HG03378 (cell line): ENCODE data around the gene SPHK2.
"Not testable (repeated sequence)": the region's sequence is repeated elsewhere in the genome, so short reads cannot be mapped to it uniquely, and the experiment has no call there.

Experiments
- ATAC-seq: cut with Tn5 transposase; IDR thresholded peaks from one replicate; pipeline ENCODE4 v1.9.1; 2021; ENCODE audit warnings: mild to moderate bottlenecking, moderate library complexity; ENCODE audit not compliant: unreplicated experiment

Gene SPHK2

DNA sequence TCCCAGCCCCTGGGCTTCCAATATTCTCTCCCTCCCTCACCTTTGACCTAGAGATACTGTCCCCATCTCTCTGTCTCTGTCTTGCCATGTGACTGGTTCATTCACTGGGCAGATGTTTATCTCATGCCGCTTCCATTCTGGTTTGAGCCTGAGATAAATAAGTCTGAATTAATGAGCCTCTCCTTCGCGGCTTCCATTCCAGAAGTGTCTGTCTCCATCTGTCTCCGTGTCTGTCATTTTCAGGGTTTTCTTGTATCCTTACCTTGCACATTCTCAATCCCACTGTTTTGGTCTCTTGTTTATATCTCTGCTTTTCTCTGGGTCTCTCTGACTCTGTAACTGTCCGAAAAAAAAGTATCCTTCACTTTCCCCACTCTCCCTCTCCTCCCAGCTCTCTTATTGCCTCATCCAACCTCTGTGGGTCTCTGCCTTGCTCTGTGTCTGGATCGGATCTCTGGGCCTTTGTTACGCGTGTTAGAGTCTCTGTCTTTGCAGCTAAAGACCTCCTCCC is 4.3 kb downstream of the SPHK2 start:
- ATAC-seq: no peak

- ATAC-seq: no peak
These were observed 4.8 kb downstream of the SPHK2 start for GRCh38 chr19:48624067-48624594.

DNA sequence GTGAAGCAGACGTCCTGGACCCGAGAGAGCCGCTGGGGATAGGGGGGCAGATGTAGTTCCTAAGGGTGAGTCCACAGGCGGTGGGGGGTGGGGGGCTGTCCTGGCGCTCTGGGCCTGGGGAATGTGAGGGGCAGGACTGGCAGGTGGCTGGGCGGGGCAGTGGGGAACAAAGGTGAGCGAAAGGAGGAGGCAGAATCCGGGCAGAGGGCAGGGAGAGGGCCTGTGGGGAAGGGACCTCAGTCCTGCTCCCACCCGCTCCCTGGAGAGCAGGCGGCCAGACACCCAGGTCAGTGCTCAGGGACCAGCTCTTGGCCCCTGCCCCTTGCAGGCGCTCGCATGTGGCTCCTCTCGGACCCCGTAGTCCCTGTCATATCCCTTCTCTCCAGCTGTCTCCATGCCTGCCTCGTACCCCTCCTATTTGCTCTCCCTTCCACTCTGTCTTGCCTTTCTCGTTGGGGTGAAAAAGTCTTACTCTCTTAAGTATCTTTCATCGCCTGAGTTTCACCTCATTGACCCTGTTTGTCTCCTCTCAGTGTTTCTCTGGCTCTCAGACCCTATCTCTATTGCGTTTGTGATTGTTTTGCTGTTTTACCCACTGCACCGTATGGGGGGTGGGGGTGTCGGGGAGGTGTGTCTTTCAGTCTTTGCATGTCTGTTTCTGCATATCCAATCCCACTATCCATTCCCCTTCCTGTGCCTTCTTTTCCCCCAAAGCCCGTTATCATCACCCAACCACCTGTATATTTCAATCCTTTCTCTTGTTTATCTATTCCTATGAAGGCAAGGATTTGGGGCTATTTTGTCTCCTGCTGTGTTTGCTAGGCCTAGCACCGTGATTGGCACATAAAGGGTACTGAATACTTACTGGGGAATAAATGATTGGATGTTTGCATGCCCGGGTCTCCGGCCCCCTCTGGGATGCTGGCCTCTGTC is 5.8 kb downstream of the SPHK2 start:
- ATAC-seq: no peak

DNA sequence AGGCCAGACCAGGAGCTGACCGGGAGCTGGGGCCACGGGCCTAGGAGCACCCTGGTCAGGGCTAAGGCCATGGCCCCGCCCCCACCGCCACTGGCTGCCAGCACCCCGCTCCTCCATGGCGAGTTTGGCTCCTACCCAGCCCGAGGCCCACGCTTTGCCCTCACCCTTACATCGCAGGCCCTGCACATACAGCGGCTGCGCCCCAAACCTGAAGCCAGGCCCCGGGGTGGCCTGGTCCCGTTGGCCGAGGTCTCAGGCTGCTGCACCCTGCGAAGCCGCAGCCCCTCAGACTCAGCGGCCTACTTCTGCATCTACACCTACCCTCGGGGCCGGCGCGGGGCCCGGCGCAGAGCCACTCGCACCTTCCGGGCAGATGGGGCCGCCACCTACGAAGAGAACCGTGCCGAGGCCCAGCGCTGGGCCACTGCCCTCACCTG is 6.6 kb downstream of the SPHK2 start:
- no peak for ATAC-seq

- no peak for ATAC-seq
These were observed 8.0 kb downstream of the SPHK2 start for GRCh38 chr19:48627201-48627864.

- no peak for ATAC-seq
These were observed 8.6 kb downstream of the SPHK2 start for GRCh38 chr19:48627865-48628314.

DNA sequence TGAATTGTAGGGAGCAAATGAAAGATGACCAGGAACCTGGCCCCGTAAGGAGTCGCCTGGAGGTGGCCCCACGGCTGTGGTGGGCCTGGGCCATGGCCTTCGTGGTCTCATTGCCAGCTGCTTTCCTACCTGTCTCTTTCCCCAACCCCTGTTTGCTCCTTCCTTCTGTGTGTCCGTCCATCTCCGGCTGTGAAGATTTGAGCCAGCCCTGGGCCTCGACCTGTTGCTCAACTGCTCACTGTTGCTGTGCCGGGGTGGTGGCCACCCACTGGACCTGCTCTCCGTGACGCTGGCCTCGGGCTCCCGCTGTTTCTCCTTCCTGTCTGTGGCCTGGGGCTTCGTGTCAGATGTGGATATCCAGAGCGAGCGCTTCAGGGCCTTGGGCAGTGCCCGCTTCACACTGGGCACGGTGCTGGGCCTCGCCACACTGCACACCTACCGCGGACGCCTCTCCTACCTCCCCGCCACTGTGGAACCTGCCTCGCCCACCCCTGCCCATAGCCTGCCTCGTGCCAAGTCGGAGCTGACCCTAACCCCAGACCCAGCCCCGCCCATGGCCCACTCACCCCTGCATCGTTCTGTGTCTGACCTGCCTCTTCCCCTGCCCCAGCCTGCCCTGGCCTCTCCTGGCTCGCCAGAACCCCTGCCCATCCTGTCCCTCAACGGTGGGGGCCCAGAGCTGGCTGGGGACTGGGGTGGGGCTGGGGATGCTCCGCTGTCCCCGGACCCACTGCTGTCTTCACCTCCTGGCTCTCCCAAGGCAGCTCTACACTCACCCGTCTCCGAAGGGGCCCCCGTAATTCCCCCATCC is 9.4 kb downstream of the SPHK2 start:
- no peak for ATAC-seq

DNA sequence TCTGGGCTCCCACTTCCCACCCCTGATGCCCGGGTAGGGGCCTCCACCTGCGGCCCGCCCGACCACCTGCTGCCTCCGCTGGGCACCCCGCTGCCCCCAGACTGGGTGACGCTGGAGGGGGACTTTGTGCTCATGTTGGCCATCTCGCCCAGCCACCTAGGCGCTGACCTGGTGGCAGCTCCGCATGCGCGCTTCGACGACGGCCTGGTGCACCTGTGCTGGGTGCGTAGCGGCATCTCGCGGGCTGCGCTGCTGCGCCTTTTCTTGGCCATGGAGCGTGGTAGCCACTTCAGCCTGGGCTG is 9.9 kb downstream of the SPHK2 start:
- ATAC-seq: no peak

- no peak for ATAC-seq
These were observed 10.4 kb downstream of the SPHK2 start for GRCh38 chr19:48629599-48630295.

GRCh38 chr19:48630296-48631063 is 11.2 kb downstream of the SPHK2 start:
- ATAC-seq: no peak

GRCh38 chr19:48631225-48631624 is 11.9 kb downstream of the SPHK2 start:
- ATAC-seq: no peak

DNA sequence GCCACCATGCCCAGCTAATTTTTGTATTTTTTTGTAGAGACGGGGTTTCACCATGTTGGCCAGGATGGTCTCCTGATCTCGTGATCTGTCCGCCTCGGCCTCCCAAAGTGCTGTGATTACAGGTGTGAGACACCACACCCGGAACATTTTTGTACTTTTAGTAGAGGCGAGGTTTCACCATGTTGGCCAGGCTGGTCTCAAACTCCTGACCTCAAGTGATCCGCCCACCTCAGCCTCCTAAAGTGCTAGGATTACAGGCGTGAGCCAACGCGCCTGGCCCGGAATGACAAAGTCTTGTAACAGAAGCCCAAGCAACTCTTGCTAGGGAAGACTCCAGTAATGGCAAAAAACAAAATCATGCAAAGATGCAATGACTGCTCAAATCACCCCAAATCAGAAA is 13.0 kb downstream of the SPHK2 start:
- not testable (repeated sequence) for ATAC-seq

DNA sequence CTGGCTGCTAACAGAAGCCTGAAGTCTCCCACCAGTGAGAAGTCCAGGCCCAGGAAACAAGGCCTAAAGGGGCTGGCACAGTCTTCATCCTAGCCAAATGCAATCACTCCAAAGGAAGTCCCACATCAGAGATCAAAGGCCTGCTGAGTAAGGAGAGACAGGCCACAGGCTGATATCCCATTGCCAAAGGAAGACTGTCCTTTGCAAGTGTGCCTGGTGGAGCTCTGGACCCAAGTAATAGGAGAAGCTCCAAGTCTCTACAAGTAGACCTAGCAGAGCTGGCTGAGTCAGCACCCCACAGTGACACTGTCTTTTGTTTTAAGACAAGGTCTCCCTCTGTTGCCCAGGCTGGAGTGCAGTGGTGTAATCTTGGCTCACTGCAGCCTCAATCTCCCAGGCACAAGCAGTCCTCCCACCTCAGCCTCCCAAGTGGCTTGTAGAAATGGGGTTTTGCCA is 13.4 kb downstream of the SPHK2 start:
- ATAC-seq: no peak

- ATAC-seq: no peak
These were observed 14.1 kb downstream of the SPHK2 start for GRCh38 chr19:48633148-48634035.

DNA sequence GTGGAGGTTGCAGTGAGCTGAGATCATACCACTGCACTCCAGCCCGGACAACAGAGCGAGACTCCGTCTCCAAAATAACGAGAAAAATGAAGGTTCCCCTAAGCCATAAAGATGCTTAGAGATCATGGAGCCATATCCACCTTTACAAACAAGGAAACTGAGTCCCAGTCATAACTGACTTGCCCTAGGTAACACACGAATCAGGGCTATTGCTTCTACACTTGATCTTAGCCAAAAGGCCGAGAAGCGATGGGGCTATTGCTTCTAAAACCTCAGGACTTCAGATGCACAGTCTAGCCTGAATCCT is 14.7 kb downstream of the SPHK2 start:
- no peak for ATAC-seq

GRCh38 chr19:48634424-48635262 is 15.3 kb downstream of the SPHK2 start:
- no peak for ATAC-seq

DNA sequence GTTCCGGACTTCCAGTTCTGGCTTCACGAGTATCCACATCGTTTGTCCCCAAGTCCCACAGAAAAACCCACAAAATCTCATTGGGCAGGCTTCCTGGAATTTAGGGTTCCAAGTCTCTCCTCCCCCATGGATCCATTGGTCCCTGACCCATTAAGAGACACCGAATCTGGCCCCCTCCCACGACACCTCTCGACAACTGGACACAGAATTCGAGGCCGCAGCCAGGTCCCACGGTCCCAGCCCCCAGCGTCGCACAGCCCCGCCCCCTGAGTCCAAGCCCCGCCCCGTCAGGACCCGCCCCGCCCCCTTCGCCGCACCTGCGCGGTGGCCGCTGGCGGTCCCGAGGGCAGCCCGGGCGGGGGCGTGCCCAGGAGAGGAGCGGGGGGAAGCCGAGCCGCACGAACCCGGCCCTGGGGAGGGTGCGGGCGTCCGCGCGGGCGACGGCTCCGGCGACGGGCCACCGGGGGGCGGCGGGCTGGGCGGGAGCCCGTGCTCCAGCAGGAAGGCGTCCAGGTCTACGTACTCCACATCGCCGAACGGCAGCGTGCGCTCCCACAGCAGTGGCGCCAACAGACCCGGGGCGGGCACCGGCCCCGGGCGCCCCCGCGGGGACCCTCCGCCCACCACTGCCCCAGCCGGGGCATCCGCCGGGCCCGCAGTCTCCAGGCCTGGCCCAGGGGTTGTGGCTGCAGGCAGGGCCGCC is 16.1 kb downstream of the SPHK2 start:
- no peak for ATAC-seq
